SW480 (cell line): ENCODE results near the gene MYMK.

ENCODE experiments used
- DNase-seq: peaks from one replicate; pipeline ENCODE4 v3.0.0-alpha.2; 2016; ENCODE audit warnings: low spot score

MYMK gene

GRCh38 chr9:133535306-133535877 is 10.6 kb upstream of the MYMK start:
- no peak for DNase-seq

- peak; percentile 89 for DNase-seq
Measured at GRCh38 chr9:133534346-133535291, 9.9 kb upstream of the MYMK start, which contains the start of gene ADAMTSL2. ADAMTSL2 (plus strand) TSS chr9:133534704; CDS start chr9:133536713, 2,009 bp downstream.

- DNase-seq = no peak
Measured at GRCh38 chr9:133533857-133534256, 9.1 kb upstream of the MYMK start.

- peak; percentile 77 for DNase-seq
Measured at GRCh38 chr9:133532937-133533668, 8.3 kb upstream of the MYMK start.

- DNase-seq = no peak
Measured at GRCh38 chr9:133531293-133531692, 6.5 kb upstream of the MYMK start.

- DNase-seq = no peak
Measured at GRCh38 chr9:133529874-133530273, 5.1 kb upstream of the MYMK start.

GRCh38 chr9:133529457-133529856 is 4.7 kb upstream of the MYMK start:
- DNase-seq = peak; percentile 36

GRCh38 chr9:133528876-133529241 is 4.1 kb upstream of the MYMK start:
- DNase-seq = no peak

GRCh38 chr9:133528001-133528875 is 3.5 kb upstream of the MYMK start:
- DNase-seq = peak; percentile 33

GRCh38 chr9:133527444-133527920 is 2.7 kb upstream of the MYMK start:
- no peak for DNase-seq

- no peak for DNase-seq
Measured at GRCh38 chr9:133526721-133527321, 2.1 kb upstream of the MYMK start.

GRCh38 chr9:133525677-133526076 is 918 bp upstream of the MYMK start:
- no peak for DNase-seq

GRCh38 chr9:133524146-133524545 is 613 bp downstream of the MYMK start:
- DNase-seq = no peak

- DNase-seq = no peak
Measured at GRCh38 chr9:133523106-133523505, 1.7 kb downstream of the MYMK start.

- DNase-seq = peak; percentile 57
Measured at GRCh38 chr9:133522073-133522910, 2.5 kb downstream of the MYMK start.

GRCh38 chr9:133521122-133522072 is 3.4 kb downstream of the MYMK start:
- no peak for DNase-seq

GRCh38 chr9:133520121-133520835 is 4.5 kb downstream of the MYMK start:
- DNase-seq = no peak

- DNase-seq = no peak
Measured at GRCh38 chr9:133519693-133520092, 5.1 kb downstream of the MYMK start.
